Measurements from ENCODE around the gene GPR15. TPM values are rescaled to one million over a fixed set of nuclear protein-coding genes. Genes with fewer than 3 reads are reported as not detected.

GPR15 gene
- total and polyA plus RNA-seq, 2 donors (not counting 1 experiment from before 2014, with no cell fraction given), result under 0.01 TPM; not detected in 1

DNA sequence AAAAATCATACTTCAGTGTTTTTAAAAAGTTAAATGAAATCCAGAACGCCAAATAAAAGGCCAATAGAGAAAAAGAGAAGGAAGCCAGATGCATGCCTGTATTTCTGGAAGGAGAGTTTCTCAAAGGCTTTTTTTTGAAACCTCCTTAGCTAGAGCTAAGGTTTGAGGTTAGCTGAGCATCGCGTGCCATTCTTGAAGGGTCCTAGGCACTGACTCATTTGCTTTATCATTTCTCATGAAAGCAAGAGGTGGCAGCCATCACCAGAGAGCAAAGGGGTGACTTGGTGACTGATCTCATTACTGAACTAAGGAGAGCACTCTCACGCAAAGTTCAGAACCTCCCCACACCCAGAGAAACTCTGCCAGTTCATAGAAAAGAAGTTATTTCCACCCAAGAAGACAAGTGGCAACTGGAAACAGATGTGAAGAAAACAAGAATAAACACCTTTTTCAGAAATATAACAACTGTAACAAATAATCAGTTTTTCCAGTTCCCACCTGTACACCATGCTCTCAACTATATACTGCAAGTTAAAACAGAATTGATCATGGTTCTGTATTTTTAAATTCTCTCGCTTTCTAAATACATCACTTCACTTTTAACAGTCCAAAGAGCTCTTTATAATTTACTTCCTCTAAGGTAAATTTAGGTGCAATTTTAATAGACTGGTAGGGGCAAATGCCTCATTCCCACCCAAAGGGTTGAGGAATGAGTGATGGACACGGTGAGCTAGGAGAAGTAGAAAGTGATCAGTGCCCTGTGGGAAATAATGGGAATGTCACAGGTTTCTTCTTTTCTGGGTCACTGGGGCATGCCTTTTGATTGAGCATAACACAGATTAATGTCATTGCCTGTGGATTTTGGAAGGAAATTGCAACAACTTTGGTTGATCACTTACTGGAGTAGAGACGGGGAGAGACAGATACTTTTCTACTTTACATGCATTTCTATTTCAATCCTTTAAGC lies 24.7 kb downstream of the GPR15 start:
- Histone ChIP-seq H3K9me3 (ENCODE audit: control insufficient read depth, insufficient read depth, low read depth, low read length) (no peaks in the 10 kb centered on the region), H3K79me2 (ENCODE audit: control insufficient read depth, insufficient read depth, low read length) (no peaks in the 10 kb centered on the region), H3K27me3 (ENCODE audit: control insufficient read depth, insufficient read depth, low read length) (peaks cover 3% of the 10 kb centered on the region), H3K27ac (ENCODE audit: insufficient read depth, low read length) (no peak overlapping the region), H3K4me3 (replicated peaks in 1 of 4; ENCODE audit: control extremely low read depth in 1 of 4, insufficient read depth in 1 of 4, low read depth in 3 of 4, low read length in 4 of 4) (no peak overlapping the region), H3K4me2 (ENCODE audit: extremely low read depth, insufficient read depth, low read length) (no peak overlapping the region), H3K9ac (ENCODE audit: insufficient read depth, low read length) (no peak overlapping the region), H4K20me1 (ENCODE audit: control insufficient read depth, extremely low read depth, insufficient read depth, low read length) (no peaks in the 10 kb centered on the region), H2AFZ (ENCODE audit: low read length) (no peak overlapping the region), H3K36me3 (ENCODE audit: control insufficient read depth, insufficient read depth, low read length) (no peaks in the 10 kb centered on the region), H3K4me1 (ENCODE audit: control insufficient read depth, extremely low read depth, insufficient read depth, low read length) (no peaks in the 10 kb centered on the region)
- DNase-seq (ENCODE audit: low read depth in 2 of 2), result peak in 1 of 2 donors; percentile 65
- TF ChIP-seq, protein P1, sequence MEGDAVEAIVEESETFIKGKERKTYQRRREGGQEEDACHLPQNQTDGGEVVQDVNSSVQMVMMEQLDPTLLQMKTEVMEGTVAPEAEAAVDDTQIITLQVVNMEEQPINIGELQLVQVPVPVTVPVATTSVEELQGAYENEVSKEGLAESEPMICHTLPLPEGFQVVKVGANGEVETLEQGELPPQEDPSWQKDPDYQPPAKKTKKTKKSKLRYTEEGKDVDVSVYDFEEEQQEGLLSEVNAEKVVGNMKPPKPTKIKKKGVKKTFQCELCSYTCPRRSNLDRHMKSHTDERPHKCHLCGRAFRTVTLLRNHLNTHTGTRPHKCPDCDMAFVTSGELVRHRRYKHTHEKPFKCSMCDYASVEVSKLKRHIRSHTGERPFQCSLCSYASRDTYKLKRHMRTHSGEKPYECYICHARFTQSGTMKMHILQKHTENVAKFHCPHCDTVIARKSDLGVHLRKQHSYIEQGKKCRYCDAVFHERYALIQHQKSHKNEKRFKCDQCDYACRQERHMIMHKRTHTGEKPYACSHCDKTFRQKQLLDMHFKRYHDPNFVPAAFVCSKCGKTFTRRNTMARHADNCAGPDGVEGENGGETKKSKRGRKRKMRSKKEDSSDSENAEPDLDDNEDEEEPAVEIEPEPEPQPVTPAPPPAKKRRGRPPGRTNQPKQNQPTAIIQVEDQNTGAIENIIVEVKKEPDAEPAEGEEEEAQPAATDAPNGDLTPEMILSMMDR (conservative IDR thresholded peaks at IDR 0.05 in 1 of 2, IDR thresholded peaks at IDR 0.05 in 1 of 2; ENCODE audit: low read depth in 1 of 2, low read length in 2 of 2), result no peak
- no peak for TF ChIP-seq EZH2 (IDR thresholded peaks at IDR 0.05; ENCODE audit: low read length, missing control alignments)

GRCh38 chr3:98557324-98558010 lies 25.7 kb downstream of the GPR15 start:
- no peaks in the 10 kb centered on the region for H3K4me1 ChIP-seq (ENCODE audit: control insufficient read depth, extremely low read depth, insufficient read depth, low read length)
- H3K4me2 ChIP-seq (ENCODE audit: extremely low read depth, insufficient read depth, low read length), result no peak overlapping the region
- H2AFZ ChIP-seq (ENCODE audit: low read length), result no peak overlapping the region
- no peaks in the 10 kb centered on the region for H3K9me3 ChIP-seq (ENCODE audit: control insufficient read depth, insufficient read depth, low read depth, low read length)
- no peak overlapping the region for H3K27ac ChIP-seq (ENCODE audit: insufficient read depth, low read length)
- no peak overlapping the region for H3K9ac ChIP-seq (ENCODE audit: insufficient read depth, low read length)
- H3K36me3 ChIP-seq (ENCODE audit: control insufficient read depth, insufficient read depth, low read length), result no peaks in the 10 kb centered on the region
- no peak overlapping the region for H3K4me3 ChIP-seq (replicated peaks in 1 of 4; ENCODE audit: control extremely low read depth in 1 of 4, insufficient read depth in 1 of 4, low read depth in 3 of 4, low read length in 4 of 4)
- no peaks in the 10 kb centered on the region for H4K20me1 ChIP-seq (ENCODE audit: control insufficient read depth, extremely low read depth, insufficient read depth, low read length)
- DNase-seq (ENCODE audit: low read depth in 2 of 2), result peak in 1 of 2 donors; percentile 30
- no peaks in the 10 kb centered on the region for H3K79me2 ChIP-seq (ENCODE audit: control insufficient read depth, insufficient read depth, low read length)
- peaks cover under 1% of the 10 kb centered on the region for H3K27me3 ChIP-seq (ENCODE audit: control insufficient read depth, insufficient read depth, low read length)
- no peak for TF ChIP-seq EZH2 (IDR thresholded peaks at IDR 0.05; ENCODE audit: low read length, missing control alignments)
- TF ChIP-seq, protein P1 (conservative IDR thresholded peaks at IDR 0.05 in 1 of 2, IDR thresholded peaks at IDR 0.05 in 1 of 2; ENCODE audit: low read depth in 1 of 2, low read length in 2 of 2), result no peak

Data from fibroblast of lung (primary cell).